Hepatocyte (in vitro differentiated cells): ENCODE results near the gene TMEM121.

Experiments
- CTCF ChIP-seq: fragments of 200-600 bp; sonication (generic); IDR thresholded peaks from 2 replicates; pipeline ENCODE4 v1.5.1; 2016; ENCODE audit warnings: antibody characterized with exemption, mild to moderate bottlenecking; ENCODE audit not compliant: poor library complexity
- EZH2 ChIP-seq: fragments of 200-600 bp; sonication (generic); IDR thresholded peaks from 2 replicates; pipeline ENCODE4 v1.6.1; 2016; ENCODE audit warnings: antibody characterized with exemption, mild to moderate bottlenecking, borderline replicate concordance

GRCh38 chr14:105508069-105508468 lies 18.3 kb upstream of the TMEM121 start:
- TF ChIP-seq CTCF (no peak), EZH2 (no peak)
